OCI-LY3 (cell line): ENCODE data around the gene SDK2.

Experiments used
- H2AFZ ChIP-seq: fragments of 200-600, 300-600 bp; shearing (Covaris generic); 2 replicates; pipeline ENCODE4 v1.6.0; 2014; ENCODE audit warnings: antibody characterized with exemption, low read depth, low read length
- H3K27ac ChIP-seq: fragments of 200-600, 300-600 bp; sonication (generic); 2 replicates; pipeline ENCODE4 v1.5.1; 2014; ENCODE audit warnings: mild to moderate bottlenecking, low read length, moderate library complexity, mixed read lengths
- H3K27me3 ChIP-seq: fragments of 200-600, 300-600 bp; sonication (generic); 2 replicates; pipeline ENCODE4 v1.6.1; 2014; ENCODE audit warnings: low read depth, low read length, mixed read lengths
- H3K36me3 ChIP-seq: fragments of 200-600, 300-600 bp; sonication (generic); replicated peaks from 2 replicates; pipeline ENCODE3; 2014; ENCODE audit warnings: low read depth, low read length, mixed read lengths
- H3K4me1 ChIP-seq: fragments of 300-600, 200-600 bp; sonication (generic); 2 replicates; pipeline ENCODE4 v1.6.1; 2014; ENCODE audit warnings: low read length, mixed read lengths
- H3K4me2 ChIP-seq: fragments of 200-600, 300-600 bp; sonication (generic); 2 replicates; pipeline ENCODE4 v1.6.1; 2014; ENCODE audit warnings: low read length, mixed read lengths
- H3K4me3 ChIP-seq: fragments of 300-600, 200-600 bp; sonication (generic); 2 replicates; pipeline ENCODE4 v1.5.1; 2014; ENCODE audit warnings: antibody characterized with exemption, mild to moderate bottlenecking, low read length, moderate library complexity
- H3K79me2 ChIP-seq: fragments of 300-600, 200-600 bp; shearing (Covaris generic); 2 replicates; pipeline ENCODE4 v1.6.1; 2014; ENCODE audit warnings: mild to moderate bottlenecking, low read length, mixed read lengths
- H3K9ac ChIP-seq: fragments of 300-600, 200-600 bp; shearing (Covaris generic); 2 replicates; pipeline ENCODE4 v1.6.0; 2014; ENCODE audit warnings: mild to moderate bottlenecking, low read length, moderate library complexity
- H3K9me3 ChIP-seq: fragments of 200-600, 300-600 bp; shearing (Covaris generic); 2 replicates; pipeline ENCODE4 v1.6.1; 2014; ENCODE audit warnings: low read length, mixed read lengths; ENCODE audit not compliant: insufficient read depth
- H4K20me1 ChIP-seq: fragments of 200-600, 300-600 bp; sonication (generic); 2 replicates; pipeline ENCODE4 v1.6.1; 2016; ENCODE audit warnings: low read length, mixed read lengths; ENCODE audit not compliant: insufficient read depth
- CTCF ChIP-seq: fragments of 200-600, 300-600 bp; sonication (generic); IDR thresholded peaks from 2 replicates; pipeline ENCODE4 v1.5.1; 2014; ENCODE audit warnings: antibody characterized with exemption, low read length, low read depth
- EZH2phosphoT487 ChIP-seq: fragments of 200-600 bp; shearing (Covaris generic); IDR thresholded peaks from 2 replicates; pipeline ENCODE4 v1.6.1; 2018; ENCODE audit warnings: antibody characterized with exemption, mixed run types, low read depth

Gene SDK2

GRCh38 chr17:73575470-73576221, 68.6 kb downstream of the SDK2 start:
- no peaks in the 10 kb centered on the region for H4K20me1 ChIP-seq
- H3K4me1 ChIP-seq: no peaks in the 10 kb centered on the region
- no peak overlapping the region for H3K4me2 ChIP-seq
- H2AFZ ChIP-seq: no peak overlapping the region
- TF ChIP-seq CTCF: no peak
- no peak for TF ChIP-seq EZH2phosphoT487
- no peak overlapping the region for H3K4me3 ChIP-seq
- peaks cover 39% of the 10 kb centered on the region for H3K27me3 ChIP-seq
- no peaks in the 10 kb centered on the region for H3K9me3 ChIP-seq
- no peaks in the 10 kb centered on the region for H3K79me2 ChIP-seq
- H3K9ac ChIP-seq: no peak overlapping the region
- no peaks in the 10 kb centered on the region for H3K36me3 ChIP-seq
- H3K27ac ChIP-seq: no peak overlapping the region

- no peaks in the 10 kb centered on the region for H3K9me3 ChIP-seq
- H3K27ac ChIP-seq: no peak overlapping the region
- no peak overlapping the region for H3K4me3 ChIP-seq
- H3K79me2 ChIP-seq: no peaks in the 10 kb centered on the region
- no peak overlapping the region for H3K4me2 ChIP-seq
- H3K27me3 ChIP-seq: peaks cover 21% of the 10 kb centered on the region; the same call in 1 of the 2 replicates
- no peak overlapping the region for H3K9ac ChIP-seq
- H3K36me3 ChIP-seq: no peaks in the 10 kb centered on the region
- no peaks in the 10 kb centered on the region for H3K4me1 ChIP-seq
- no peak overlapping the region for H2AFZ ChIP-seq
- no peaks in the 10 kb centered on the region for H4K20me1 ChIP-seq
- TF ChIP-seq EZH2phosphoT487 (no peak), CTCF (no peak)
These were observed 72.6 kb downstream of the SDK2 start for GRCh38 chr17:73571511-73572130.

- no peak overlapping the region for H2AFZ ChIP-seq
- H3K9ac ChIP-seq: no peak overlapping the region
- no peak for TF ChIP-seq CTCF
- TF ChIP-seq EZH2phosphoT487: no peak
- H3K36me3 ChIP-seq: no peaks in the 10 kb centered on the region
- peaks cover 6% of the 10 kb centered on the region; the same call in 1 of the 2 replicates for H3K27me3 ChIP-seq
- no peaks in the 10 kb centered on the region for H3K79me2 ChIP-seq
- H3K4me2 ChIP-seq: no peak overlapping the region
- H3K27ac ChIP-seq: no peak overlapping the region
- no peaks in the 10 kb centered on the region for H3K9me3 ChIP-seq
- no peak overlapping the region for H3K4me3 ChIP-seq
- H3K4me1 ChIP-seq: no peaks in the 10 kb centered on the region
- H4K20me1 ChIP-seq: no peaks in the 10 kb centered on the region
These were observed 74.4 kb downstream of the SDK2 start for GRCh38 chr17:73569762-73570319.

DNA sequence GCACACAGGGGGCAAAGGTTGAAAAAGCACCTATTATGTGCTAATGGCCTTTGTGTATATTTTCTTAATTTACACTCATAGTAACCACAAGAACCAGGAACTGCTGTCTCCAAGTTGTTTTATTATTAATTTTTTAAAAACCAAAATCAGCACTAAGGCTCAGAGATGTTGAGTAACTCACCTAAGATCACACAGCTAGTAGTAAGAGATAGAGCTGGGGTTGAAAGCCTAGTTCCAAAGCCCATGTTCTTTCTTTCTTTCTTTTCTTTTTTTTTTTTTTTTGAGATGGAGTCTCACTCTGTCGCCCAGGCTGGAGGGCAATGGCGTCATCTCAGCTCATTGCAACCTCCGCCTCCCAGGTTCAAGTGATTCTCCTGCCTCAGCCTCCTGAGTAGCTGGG, 75.3 kb downstream of the SDK2 start:
- Histone ChIP-seq H3K36me3 (no peaks in the 10 kb centered on the region), H3K4me2 (no peak overlapping the region), H3K79me2 (no peaks in the 10 kb centered on the region), H3K9me3 (no peaks in the 10 kb centered on the region), H3K4me3 (no peak overlapping the region), H3K4me1 (no peaks in the 10 kb centered on the region), H3K27me3 (no peaks in the 10 kb centered on the region), H3K27ac (no peak overlapping the region), H3K9ac (no peak overlapping the region), H4K20me1 (no peaks in the 10 kb centered on the region), H2AFZ (no peak overlapping the region)
- TF ChIP-seq CTCF (no peak), EZH2phosphoT487 (no peak)
